Calu3 (cell line): ENCODE results near the gene CTTNBP2NL. TPM values are rescaled to one million over a fixed set of nuclear protein-coding genes. Genes with fewer than 3 reads are reported as not detected.

Source experiments
- BruUV-seq: library from RNA; stranded (reverse); fragments of 400-500 nt; replicated peaks from 2 replicates; lab custom pipeline; 2021; lab: Mats Ljungman, UMichigan
- CTCF ChIA-PET: fragments of 300-600 bp; sonication (Branson Sonifier 250); formaldehyde crosslinking; loops from one replicate; lab custom pipeline; 2022; ENCODE audit warnings: antibody characterized with exemption; lab: Charles Lee
- DNase-seq: peaks from one replicate; pipeline ENCODE4 v3.0.0; 2022
- H3K27ac Mint-ChIP-seq: one replicate; pipeline ENCODE4 v1.8.0; 2022; ENCODE audit warnings: mixed read lengths; ENCODE audit not compliant: unreplicated experiment
- H3K27me3 Mint-ChIP-seq: one replicate; pipeline ENCODE4 v1.8.0; 2022; ENCODE audit warnings: mixed read lengths; ENCODE audit not compliant: unreplicated experiment
- H3K36me3 Mint-ChIP-seq: one replicate; pipeline ENCODE4 v1.8.0; 2022; ENCODE audit warnings: mild to moderate bottlenecking, moderate library complexity, mixed read lengths; ENCODE audit not compliant: insufficient read depth, unreplicated experiment
- H3K4me1 Mint-ChIP-seq: one replicate; pipeline ENCODE4 v1.8.0; 2022; ENCODE audit warnings: mild to moderate bottlenecking, low read depth, mixed read lengths; ENCODE audit not compliant: unreplicated experiment
- H3K4me3 Mint-ChIP-seq: one replicate; pipeline ENCODE4 v1.8.0; 2022; ENCODE audit warnings: mild to moderate bottlenecking, low read depth, moderate library complexity, mixed read lengths; ENCODE audit not compliant: unreplicated experiment
- H3K9me3 Mint-ChIP-seq: one replicate; pipeline ENCODE4 v1.8.0; 2022; ENCODE audit warnings: low read depth, mixed read lengths; ENCODE audit not compliant: unreplicated experiment
- intact Hi-C: fragments of 100-400 bp; cut with micrococcal nuclease; formaldehyde crosslinking; loops from one replicate; pipeline ENCODE4 v1.10.0; 2022; ENCODE audit not compliant: unreplicated experiment
- total RNA-seq: library from RNA; stranded (reverse); gene quantifications from 2 replicates; pipeline ENCODE4 v1.2.3, GENCODE V29; 2022
- TF ChIP-seq, protein P1 (sequence below): fragments of 200-600 bp; IDR thresholded peaks from one replicate; pipeline ENCODE4 v1.8.0; 2022; ENCODE audit warnings: antibody characterized with exemption; ENCODE audit not compliant: unreplicated experiment

The CTTNBP2NL gene
- total RNA-seq, 1 experiment from 2014 or later = 48.9 TPM

DNA sequence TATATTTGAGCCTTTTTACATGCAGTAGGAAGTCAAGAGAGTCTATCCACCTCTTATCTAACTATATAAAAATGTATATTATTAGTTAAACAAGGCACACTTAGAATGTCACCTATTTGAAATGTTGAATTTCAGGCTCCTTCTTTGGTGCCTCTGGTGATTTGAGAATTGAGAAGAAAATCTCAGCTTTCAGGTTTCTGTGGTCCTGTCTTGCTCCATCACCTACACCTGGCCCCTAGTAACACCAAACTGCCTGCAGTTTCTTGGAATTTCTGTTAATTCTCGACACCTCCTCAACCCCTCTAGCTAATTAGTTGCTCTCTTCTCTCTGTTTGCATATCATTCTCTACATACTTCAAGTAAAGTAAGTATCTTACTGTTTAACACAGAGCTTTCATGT is 57.9 kb downstream of the CTTNBP2NL start:
- H3K36me3 Mint-ChIP-seq = peaks cover 17% of the 10 kb centered on the region
- no peaks in the 10 kb centered on the region for H3K9me3 Mint-ChIP-seq
- CTCF ChIA-PET = no interaction called here

DNA sequence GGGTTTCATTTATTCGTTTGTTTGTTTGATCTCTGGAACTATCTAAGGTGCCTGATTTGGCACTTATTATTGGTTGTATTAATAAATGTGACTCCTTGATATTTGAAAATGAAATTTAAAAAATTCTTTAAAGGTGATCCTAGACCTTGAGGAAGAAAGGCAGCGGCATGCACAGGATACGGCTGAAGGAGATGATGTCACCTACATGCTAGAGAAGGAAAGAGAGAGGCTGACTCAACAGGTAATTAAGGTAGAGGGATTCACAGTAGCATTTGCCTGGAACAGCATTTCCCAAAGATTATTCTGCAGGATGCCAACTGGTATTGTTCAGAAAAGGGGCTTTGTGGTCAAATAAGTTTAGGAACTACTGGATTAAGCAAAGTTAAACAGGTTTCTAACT is 58.3 kb downstream of the CTTNBP2NL start:
- CTCF ChIA-PET = no interaction called here
- H3K36me3 Mint-ChIP-seq = peaks cover 17% of the 10 kb centered on the region

More for the DNA sequence above, 57.9 kb downstream of the CTTNBP2NL start:
- H3K4me1 Mint-ChIP-seq = peaks cover 9% of the 10 kb centered on the region
- no peak overlapping the region for H3K4me3 Mint-ChIP-seq
- intact Hi-C loops = no loop called here
- no peak for DNase-seq
- H3K27ac Mint-ChIP-seq = no peak overlapping the region
- H3K27me3 Mint-ChIP-seq = no peaks in the 10 kb centered on the region
- TF ChIP-seq, protein P1, sequence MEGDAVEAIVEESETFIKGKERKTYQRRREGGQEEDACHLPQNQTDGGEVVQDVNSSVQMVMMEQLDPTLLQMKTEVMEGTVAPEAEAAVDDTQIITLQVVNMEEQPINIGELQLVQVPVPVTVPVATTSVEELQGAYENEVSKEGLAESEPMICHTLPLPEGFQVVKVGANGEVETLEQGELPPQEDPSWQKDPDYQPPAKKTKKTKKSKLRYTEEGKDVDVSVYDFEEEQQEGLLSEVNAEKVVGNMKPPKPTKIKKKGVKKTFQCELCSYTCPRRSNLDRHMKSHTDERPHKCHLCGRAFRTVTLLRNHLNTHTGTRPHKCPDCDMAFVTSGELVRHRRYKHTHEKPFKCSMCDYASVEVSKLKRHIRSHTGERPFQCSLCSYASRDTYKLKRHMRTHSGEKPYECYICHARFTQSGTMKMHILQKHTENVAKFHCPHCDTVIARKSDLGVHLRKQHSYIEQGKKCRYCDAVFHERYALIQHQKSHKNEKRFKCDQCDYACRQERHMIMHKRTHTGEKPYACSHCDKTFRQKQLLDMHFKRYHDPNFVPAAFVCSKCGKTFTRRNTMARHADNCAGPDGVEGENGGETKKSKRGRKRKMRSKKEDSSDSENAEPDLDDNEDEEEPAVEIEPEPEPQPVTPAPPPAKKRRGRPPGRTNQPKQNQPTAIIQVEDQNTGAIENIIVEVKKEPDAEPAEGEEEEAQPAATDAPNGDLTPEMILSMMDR = no peak
- no TSS peak for BruUV-seq

DNA sequence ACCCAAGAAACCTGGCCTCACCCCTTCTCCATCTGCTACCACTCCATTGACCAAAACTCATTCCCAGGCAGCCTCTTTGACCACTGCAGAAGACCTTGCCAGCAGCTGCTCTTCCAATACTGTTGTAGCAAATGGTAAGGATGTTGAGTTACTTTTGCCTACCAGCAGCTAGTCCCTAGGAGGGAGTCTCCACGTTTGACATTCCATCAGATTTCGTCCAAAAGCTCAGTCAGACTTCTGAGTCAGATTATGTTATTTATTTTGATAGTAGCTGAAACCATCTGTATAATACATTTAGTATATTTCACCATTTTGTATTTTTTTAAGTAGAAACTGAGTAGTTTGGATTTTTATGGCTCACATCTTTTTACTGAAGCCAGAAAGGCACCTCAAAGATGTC is 61.2 kb downstream of the CTTNBP2NL start:
- Mint-ChIP-seq H3K9me3 (no peaks in the 10 kb centered on the region), H3K27me3 (no peaks in the 10 kb centered on the region), H3K27ac (no peak overlapping the region), H3K36me3 (peaks cover 17% of the 10 kb centered on the region), H3K4me3 (no peak overlapping the region), H3K4me1 (no peaks in the 10 kb centered on the region)
- no peak for DNase-seq
- BruUV-seq = no TSS peak
- CTCF ChIA-PET = no interaction called here
- TF ChIP-seq, protein P1 = no peak
- intact Hi-C loops = no loop called here

More for the DNA sequence above, 58.3 kb downstream of the CTTNBP2NL start:
- H3K4me1 Mint-ChIP-seq = peaks cover 9% of the 10 kb centered on the region
- intact Hi-C loops = no loop called here
- TF ChIP-seq, protein P1 = no peak
- no peaks in the 10 kb centered on the region for H3K27me3 Mint-ChIP-seq
- DNase-seq = no peak
- no peak overlapping the region for H3K27ac Mint-ChIP-seq
- no peak overlapping the region for H3K4me3 Mint-ChIP-seq
- BruUV-seq = no TSS peak
- H3K9me3 Mint-ChIP-seq = no peaks in the 10 kb centered on the region

DNA sequence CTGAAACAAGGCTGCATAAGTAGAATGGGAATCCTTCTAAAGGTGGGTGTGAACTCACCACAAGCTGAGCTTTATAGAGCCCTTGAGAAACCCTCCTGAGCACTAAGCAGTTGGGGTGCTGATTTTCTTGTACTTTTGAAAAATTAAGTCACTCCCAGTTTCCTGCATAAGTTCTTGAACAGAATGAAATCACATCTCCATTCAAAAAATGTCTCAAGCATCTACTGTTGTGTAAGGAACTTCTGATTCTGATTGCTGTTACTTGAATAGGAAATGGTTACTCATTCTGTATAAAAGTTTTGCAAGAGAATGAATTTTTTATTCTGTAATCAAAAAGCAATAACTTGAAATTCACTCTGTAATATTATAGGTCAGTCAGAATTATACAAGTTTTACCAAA is 61.9 kb downstream of the CTTNBP2NL start:
- no TSS peak for BruUV-seq
- Mint-ChIP-seq H3K4me1 (no peaks in the 10 kb centered on the region), H3K27ac (no peak overlapping the region), H3K4me3 (no peak overlapping the region), H3K27me3 (no peaks in the 10 kb centered on the region), H3K9me3 (no peaks in the 10 kb centered on the region), H3K36me3 (peaks cover 22% of the 10 kb centered on the region)
- CTCF ChIA-PET = no interaction called here
- DNase-seq = no peak
- intact Hi-C loops = no loop called here
- TF ChIP-seq, protein P1 = no peak
